ENCODE measurements around the gene MLPH. TPM values are rescaled to one million over a fixed set of nuclear protein-coding genes. Genes with fewer than 3 reads are reported as not detected.

The MLPH gene
- total and polyA plus RNA-seq, 2 of the 13 experiments (the other 11 are each of a cell fraction or from before 2014, with no cell fraction given): 0.12 TPM; not detected in 1

- TF ChIP-seq TRAFD1 (CRISPR knock-in tag; IDR thresholded peaks at IDR 0.05; ENCODE audit: borderline replicate concordance) (no peak), ZBTB39 (CRISPR knock-in tag; IDR thresholded peaks at IDR 0.05) (no peak), ZBTB40 (IDR thresholded peaks at IDR 0.05) (no peak), ZBTB40 (CRISPR knock-in tag; IDR thresholded peaks at IDR 0.05) (no peak), PPARG (CRISPR knock-in tag; conservative IDR thresholded peaks at IDR 0.05) (0 out of 2 replicates have a peak, but pooled peaks have one; percentile 52), CENPX (CRISPR knock-in tag; IDR thresholded peaks at IDR 0.05) (no peak), TIGD3 (CRISPR knock-in tag; IDR thresholded peaks at IDR 0.05; ENCODE audit: borderline replicate concordance) (no peak; the same call in 1 of the 2 replicates), ZNF792 (CRISPR knock-in tag; IDR thresholded peaks at IDR 0.05) (no peak; the same call in 1 of the 2 replicates), ZNF331 (CRISPR knock-in tag; IDR thresholded peaks at IDR 0.05) (peak; percentile 77; the same call in 1 of the 2 replicates)
Observed at GRCh38 chr2:237572021-237572741, 85.1 kb downstream of the MLPH start (continued).
